DND-41 (cell line): ENCODE data around the gene IFT122.

Source experiments
- CTCF ChIP-seq: IDR thresholded peaks from 2 replicates; pipeline ENCODE4 v1.5.1; 2012; ENCODE audit warnings: borderline replicate concordance, low read length, moderate library complexity, mild to moderate bottlenecking; ENCODE audit not compliant: poor library complexity, severe bottlenecking; ENCODE audit errors: extremely low read depth
- EZH2 ChIP-seq: IDR thresholded peaks from 3 replicates; pipeline ENCODE4 v1.6.1; 2012; ENCODE audit warnings: borderline replicate concordance, low read depth, mild to moderate bottlenecking, moderate library complexity, low read length, inconsistent platforms; ENCODE audit not compliant: severe bottlenecking

- no peak for TF ChIP-seq CTCF
- no peak for TF ChIP-seq EZH2
Observed at GRCh38 chr3:129557548-129557894, 117.5 kb downstream of the IFT122 start.
